Calu3 (cell line): Measurements from ENCODE around the gene LRRTM3. TPM values are rescaled to one million over a fixed set of nuclear protein-coding genes. Genes with fewer than 3 reads are reported as not detected.

ENCODE experiments used
- BruUV-seq: library from RNA; stranded (reverse); fragments of 400-500 nt; replicated peaks from 2 replicates; lab custom pipeline; 2021; lab: Mats Ljungman, UMichigan
- CTCF ChIA-PET: fragments of 300-600 bp; sonication (Branson Sonifier 250); formaldehyde crosslinking; loops from one replicate; lab custom pipeline; 2022; ENCODE audit warnings: antibody characterized with exemption; lab: Charles Lee
- DNase-seq: peaks from one replicate; pipeline ENCODE4 v3.0.0; 2022
- H3K27ac Mint-ChIP-seq: one replicate; pipeline ENCODE4 v1.8.0; 2022; ENCODE audit warnings: mixed read lengths; ENCODE audit not compliant: unreplicated experiment
- H3K27me3 Mint-ChIP-seq: one replicate; pipeline ENCODE4 v1.8.0; 2022; ENCODE audit warnings: mixed read lengths; ENCODE audit not compliant: unreplicated experiment
- H3K36me3 Mint-ChIP-seq: one replicate; pipeline ENCODE4 v1.8.0; 2022; ENCODE audit warnings: mild to moderate bottlenecking, moderate library complexity, mixed read lengths; ENCODE audit not compliant: insufficient read depth, unreplicated experiment
- H3K4me1 Mint-ChIP-seq: one replicate; pipeline ENCODE4 v1.8.0; 2022; ENCODE audit warnings: mild to moderate bottlenecking, low read depth, mixed read lengths; ENCODE audit not compliant: unreplicated experiment
- H3K4me3 Mint-ChIP-seq: one replicate; pipeline ENCODE4 v1.8.0; 2022; ENCODE audit warnings: mild to moderate bottlenecking, low read depth, moderate library complexity, mixed read lengths; ENCODE audit not compliant: unreplicated experiment
- H3K9me3 Mint-ChIP-seq: one replicate; pipeline ENCODE4 v1.8.0; 2022; ENCODE audit warnings: low read depth, mixed read lengths; ENCODE audit not compliant: unreplicated experiment
- intact Hi-C: fragments of 100-400 bp; cut with micrococcal nuclease; formaldehyde crosslinking; loops from one replicate; pipeline ENCODE4 v1.10.0; 2022; ENCODE audit not compliant: unreplicated experiment
- total RNA-seq: library from RNA; stranded (reverse); gene quantifications from 2 replicates; pipeline ENCODE4 v1.2.3, GENCODE V29; 2022
- TF ChIP-seq, protein P1 (sequence below): fragments of 200-600 bp; IDR thresholded peaks from one replicate; pipeline ENCODE4 v1.8.0; 2022; ENCODE audit warnings: antibody characterized with exemption; ENCODE audit not compliant: unreplicated experiment

Gene LRRTM3
- total RNA-seq, 1 experiment from 2014 or later: not detected

DNA sequence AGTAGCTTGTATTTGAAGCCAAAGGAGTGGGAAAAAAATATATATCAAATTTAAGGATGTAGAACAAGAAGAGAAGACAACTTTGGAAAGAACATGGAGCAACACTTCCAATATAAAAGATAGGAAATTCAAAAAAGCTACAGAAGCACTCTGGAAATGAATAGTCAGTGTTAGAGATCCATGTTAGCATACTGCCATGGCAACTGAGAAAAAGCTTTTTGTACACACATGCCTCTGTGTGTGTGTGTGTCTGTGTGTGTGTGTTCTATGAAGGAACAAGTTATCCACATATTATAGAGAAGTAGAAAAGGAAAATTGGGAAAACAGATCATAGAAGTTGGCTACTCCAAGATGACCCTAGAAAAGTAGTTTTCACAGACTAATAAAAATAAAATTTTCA is 96.3 kb downstream of the LRRTM3 start:
- Mint-ChIP-seq H3K4me1 (no peaks in the 10 kb centered on the region), H3K27me3 (no peaks in the 10 kb centered on the region), H3K36me3 (no peaks in the 10 kb centered on the region), H3K9me3 (peaks cover 4% of the 10 kb centered on the region), H3K4me3 (no peak overlapping the region), H3K27ac (no peak overlapping the region)
- no TSS peak for BruUV-seq
- intact Hi-C loops: no loop called here
- CTCF ChIA-PET: no interaction called here
- DNase-seq: no peak
- TF ChIP-seq, protein P1, sequence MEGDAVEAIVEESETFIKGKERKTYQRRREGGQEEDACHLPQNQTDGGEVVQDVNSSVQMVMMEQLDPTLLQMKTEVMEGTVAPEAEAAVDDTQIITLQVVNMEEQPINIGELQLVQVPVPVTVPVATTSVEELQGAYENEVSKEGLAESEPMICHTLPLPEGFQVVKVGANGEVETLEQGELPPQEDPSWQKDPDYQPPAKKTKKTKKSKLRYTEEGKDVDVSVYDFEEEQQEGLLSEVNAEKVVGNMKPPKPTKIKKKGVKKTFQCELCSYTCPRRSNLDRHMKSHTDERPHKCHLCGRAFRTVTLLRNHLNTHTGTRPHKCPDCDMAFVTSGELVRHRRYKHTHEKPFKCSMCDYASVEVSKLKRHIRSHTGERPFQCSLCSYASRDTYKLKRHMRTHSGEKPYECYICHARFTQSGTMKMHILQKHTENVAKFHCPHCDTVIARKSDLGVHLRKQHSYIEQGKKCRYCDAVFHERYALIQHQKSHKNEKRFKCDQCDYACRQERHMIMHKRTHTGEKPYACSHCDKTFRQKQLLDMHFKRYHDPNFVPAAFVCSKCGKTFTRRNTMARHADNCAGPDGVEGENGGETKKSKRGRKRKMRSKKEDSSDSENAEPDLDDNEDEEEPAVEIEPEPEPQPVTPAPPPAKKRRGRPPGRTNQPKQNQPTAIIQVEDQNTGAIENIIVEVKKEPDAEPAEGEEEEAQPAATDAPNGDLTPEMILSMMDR: no peak

DNA sequence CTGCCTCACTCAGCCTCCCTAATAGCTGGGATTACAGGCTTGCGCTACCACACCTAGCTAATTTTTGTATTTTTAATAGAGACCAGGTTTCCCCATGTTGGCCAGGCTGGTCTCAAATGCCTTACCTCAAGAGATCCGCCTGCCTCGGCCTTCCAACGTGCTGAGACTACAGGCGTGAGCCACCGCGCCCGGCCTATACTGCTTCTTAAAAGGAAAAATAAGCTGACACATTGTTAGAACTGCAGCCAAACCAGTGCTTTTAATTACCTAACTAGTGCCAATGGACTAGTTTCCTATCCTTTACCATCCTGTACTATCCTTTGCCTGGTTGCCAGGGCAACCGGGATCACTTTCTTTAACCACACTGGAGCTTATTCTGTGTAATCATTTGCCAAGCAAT is 108.0 kb downstream of the LRRTM3 start:
- no peaks in the 10 kb centered on the region for H3K36me3 Mint-ChIP-seq
- H3K4me3 Mint-ChIP-seq: no peak overlapping the region
- no peak overlapping the region for H3K27ac Mint-ChIP-seq
- CTCF ChIA-PET: interaction anchor here (1.0 kb wide), 1 partner anchor 9 kb away, joined by 5 read pairs; no protein-coding TSS in a partner anchor
- intact Hi-C loops: no loop called here
- TF ChIP-seq, protein P1: no peak
- DNase-seq: no peak
- H3K9me3 Mint-ChIP-seq: no peaks in the 10 kb centered on the region
- no peaks in the 10 kb centered on the region for H3K4me1 Mint-ChIP-seq
- BruUV-seq: no TSS peak
- H3K27me3 Mint-ChIP-seq: no peaks in the 10 kb centered on the region

DNA sequence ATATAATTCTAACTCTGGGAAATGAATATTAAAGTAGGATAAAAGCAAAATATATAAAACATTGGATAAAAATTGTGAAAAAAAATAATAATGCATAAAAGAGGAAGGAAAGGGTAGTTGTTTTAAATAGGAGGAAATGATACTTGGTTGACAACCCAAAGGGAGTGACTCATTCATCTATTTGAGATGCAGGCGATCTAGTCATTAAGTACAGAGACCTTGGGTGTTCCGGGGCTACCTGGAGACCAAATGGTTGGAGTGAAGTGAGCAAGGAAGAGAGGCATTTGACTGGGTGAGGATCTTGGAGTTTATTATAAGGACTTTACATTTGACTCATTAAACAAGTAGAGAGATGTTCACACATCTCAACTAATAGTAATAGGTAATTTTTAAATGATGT is 111.0 kb downstream of the LRRTM3 start:
- intact Hi-C loops: no loop called here
- Mint-ChIP-seq H3K4me1 (no peaks in the 10 kb centered on the region), H3K4me3 (no peak overlapping the region), H3K36me3 (no peaks in the 10 kb centered on the region), H3K27me3 (no peaks in the 10 kb centered on the region), H3K27ac (no peak overlapping the region), H3K9me3 (no peaks in the 10 kb centered on the region)
- BruUV-seq: no TSS peak
- TF ChIP-seq, protein P1: no peak
- no peak for DNase-seq
- CTCF ChIA-PET: no interaction called here

DNA sequence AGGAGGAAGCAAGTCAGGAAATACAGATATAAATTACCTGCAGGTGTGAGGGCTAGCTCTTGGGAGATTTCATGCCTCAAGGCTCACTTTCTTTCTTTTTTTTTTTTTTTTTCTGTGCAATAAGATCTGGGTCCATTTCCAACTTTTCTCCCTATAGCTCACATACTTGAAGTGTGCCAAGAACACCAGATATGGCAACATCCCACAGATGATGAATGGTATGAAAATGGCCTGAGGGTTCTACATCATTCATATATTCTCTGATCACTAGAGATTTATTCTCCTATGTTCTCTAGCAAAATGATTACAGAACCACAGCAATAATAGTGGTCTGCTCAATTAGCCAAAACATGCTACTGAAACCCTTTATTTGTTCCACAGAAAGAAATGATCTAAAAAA is 117.2 kb downstream of the LRRTM3 start:
- Mint-ChIP-seq H3K27ac (no peak overlapping the region), H3K27me3 (no peaks in the 10 kb centered on the region), H3K36me3 (no peaks in the 10 kb centered on the region), H3K4me1 (no peaks in the 10 kb centered on the region), H3K9me3 (no peaks in the 10 kb centered on the region), H3K4me3 (no peak overlapping the region)
- CTCF ChIA-PET: interaction anchor here (0.9 kb wide), 1 partner anchor 10 kb away, joined by 5 read pairs; no protein-coding TSS in a partner anchor
- no TSS peak for BruUV-seq
- no peak for DNase-seq
- TF ChIP-seq, protein P1: no peak
- intact Hi-C loops: no loop called here
